Measurements from ENCODE around the gene TMEM82. TPM values are rescaled to one million over a fixed set of nuclear protein-coding genes. Genes with fewer than 3 reads are reported as not detected.
A peak's percentile ranks its signal among the peaks of the same experiment; 100 is the strongest.

Gene TMEM82
- total and polyA plus RNA-seq, 2 experiments from 2014 or later, result 0.42 TPM; not detected in 1

GRCh38 chr1:15719381-15720120 is 22.7 kb upstream of the TMEM82 start:
- peak in 1 of 2 experiments; percentile 37; a peak in 2 of 4 replicates for TF ChIP-seq CTCF (conservative IDR thresholded peaks at IDR 0.05; ENCODE audit: low read depth in 2 of 2)
- TF ChIP-seq EZH2 (IDR thresholded peaks at IDR 0.05; ENCODE audit: low read depth, unreplicated experiment), result no peak
- 0 out of 2 replicates have a peak, but pooled peaks cover under 1% of the 10 kb centered on the region for H3K79me2 ChIP-seq (replicated peaks; ENCODE audit: insufficient read depth)

GRCh38 chr1:15720861-15721260 is 21.4 kb upstream of the TMEM82 start:
- peaks cover 2% of the 10 kb centered on the region for H3K27me3 Mint-ChIP-seq (ENCODE audit: insufficient read depth, low read depth, poor library complexity)
- Histone ChIP-seq H2AFZ (no peak overlapping the region), H3K27me3 (ENCODE audit: insufficient read depth) (no peaks in the 10 kb centered on the region), H3K4me2 (no peak overlapping the region), H3K36me3 (ENCODE audit: insufficient read depth) (no peaks in the 10 kb centered on the region; the same call in 1 of the 2 replicates), H3K4me1 (ENCODE audit: insufficient read depth) (no peaks in the 10 kb centered on the region), H3F3A (replicated peaks; ENCODE audit: low read depth) (no peaks in the 10 kb centered on the region), H4K20me1 (replicated peaks; ENCODE audit: insufficient read depth) (no peaks in the 10 kb centered on the region; the same call in none of the 2 replicates), H3K79me2 (replicated peaks; ENCODE audit: insufficient read depth) (no peaks in the 10 kb centered on the region), H3K4me3 (no peak overlapping the region), H3K27ac (ENCODE audit: low read depth) (no peak overlapping the region), H3K9me2 (ENCODE audit: insufficient read depth) (no peaks in the 10 kb centered on the region)
- DNase-seq (ENCODE audit: low spot score), result no peak
- H3K4me3 Mint-ChIP-seq, result no peak overlapping the region
- H3K4me1 Mint-ChIP-seq, result no peaks in the 10 kb centered on the region
- H3K27ac Mint-ChIP-seq, result no peak overlapping the region
- peaks cover 28% of the 10 kb centered on the region for H3K36me3 Mint-ChIP-seq (ENCODE audit: low read depth)
- ATAC-seq, result no peak
- no peaks in the 10 kb centered on the region for H3K9me3 Mint-ChIP-seq
- no peak for TF ChIP-seq STAT1 (IDR thresholded peaks at IDR 0.05; ENCODE audit: unreplicated experiment)
- no peak for TF ChIP-seq REST (IDR thresholded peaks at IDR 0.05; ENCODE audit: unreplicated experiment)
- no peak for TF ChIP-seq CTCF (conservative IDR thresholded peaks at IDR 0.05; ENCODE audit: low read depth in 2 of 2)
- TF ChIP-seq POLR2AphosphoS5 (IDR thresholded peaks at IDR 0.05; ENCODE audit: low read depth), result no peak
- TF ChIP-seq ETS1 (IDR thresholded peaks at IDR 0.05), result no peak
- TF ChIP-seq ZNF114 (CRISPR knock-in tag; IDR thresholded peaks at IDR 0.05), result no peak
- no peak for TF ChIP-seq JUNB (IDR thresholded peaks at IDR 0.05; ENCODE audit: unreplicated experiment)

More at GRCh38 chr1:15719381-15720120, 22.7 kb upstream of the TMEM82 start:
- Mint-ChIP-seq H3K36me3 (ENCODE audit: low read depth) (peaks cover 29% of the 10 kb centered on the region), H3K9me3 (no peaks in the 10 kb centered on the region), H3K27ac (no peak overlapping the region), H3K4me3 (no peak overlapping the region), H3K4me1 (no peaks in the 10 kb centered on the region), H3K27me3 (ENCODE audit: insufficient read depth, low read depth, poor library complexity) (no peaks in the 10 kb centered on the region)
- Histone ChIP-seq H3K27me3 (ENCODE audit: insufficient read depth) (no peaks in the 10 kb centered on the region), H3K4me3 (no peak overlapping the region), H3K36me3 (ENCODE audit: insufficient read depth) (no peaks in the 10 kb centered on the region; the same call in 1 of the 2 replicates), H3F3A (replicated peaks; ENCODE audit: low read depth) (0 out of 2 replicates have a peak, but pooled peaks cover 2% of the 10 kb centered on the region), H3K9me2 (ENCODE audit: insufficient read depth) (no peaks in the 10 kb centered on the region), H3K4me2 (no peak overlapping the region), H3K27ac (ENCODE audit: low read depth) (no peak overlapping the region), H2AFZ (no peak overlapping the region), H4K20me1 (replicated peaks; ENCODE audit: insufficient read depth) (no peaks in the 10 kb centered on the region; the same call in none of the 2 replicates), H3K4me1 (ENCODE audit: insufficient read depth) (no peaks in the 10 kb centered on the region)
- DNase-seq (ENCODE audit: low spot score) (no peak), ATAC-seq (no peak)

All from GM23338 (cell line).